Lung (tissue), 12 donors: Measurements from ENCODE around the gene ADGRV1. TPM values are rescaled to one million over a fixed set of nuclear protein-coding genes. Genes with fewer than 3 reads are reported as not detected.

Source experiments
- ATAC-seq: fragments of 200-7000 bp; cut with Tn5 transposase; one replicate; pipeline ENCODE4 v1.9.1; 2020; ENCODE audit warnings: moderate number of reproducible peaks; ENCODE audit not compliant: insufficient read depth, low FRiP score
- DNase-seq, 3 donors: peaks; one replicate each; pipeline ENCODE4 v3.0.0-alpha.2; 2013 to 2017
- H3K27ac ChIP-seq, 2 donors: one replicate each; pipeline ENCODE4 v1.5.1; 2013; ENCODE audit warnings: mild to moderate bottlenecking in 2 of 2, moderate library complexity in 2 of 2, control low read depth in 1 of 2, inconsistent platforms in 1 of 2, low read depth in 1 of 2, low read length in 1 of 2
- H3K27me3 ChIP-seq, 3 donors: one replicate each; pipeline ENCODE4 v1.5.1; 2013; ENCODE audit warnings: low read length in 2 of 3; ENCODE audit not compliant: control insufficient read depth in 3 of 3, insufficient read depth in 3 of 3
- H3K36me3 ChIP-seq, 4 donors: one replicate each; pipeline ENCODE4 v1.5.1; 2013; ENCODE audit warnings: low read length in 4 of 4, mild to moderate bottlenecking in 1 of 4, moderate library complexity in 1 of 4; ENCODE audit not compliant: control insufficient read depth in 4 of 4, insufficient read depth in 4 of 4
- H3K4me1 ChIP-seq, 5 donors: one replicate each; pipeline ENCODE4 v1.5.1; 2013; ENCODE audit warnings: low read length in 5 of 5, mild to moderate bottlenecking in 2 of 5, moderate library complexity in 1 of 5; ENCODE audit not compliant: control insufficient read depth in 5 of 5, insufficient read depth in 5 of 5
- H3K4me3 ChIP-seq: one replicate; pipeline ENCODE4 v1.5.1; 2013; ENCODE audit warnings: mild to moderate bottlenecking, control low read depth, moderate library complexity
- H3K9ac ChIP-seq, 2 donors: one replicate each; pipeline ENCODE4 v1.5.1; 2013; ENCODE audit warnings: low read length in 2 of 2, control low read depth in 1 of 2; ENCODE audit not compliant: insufficient read depth in 1 of 2
- H3K9me3 ChIP-seq, 4 donors: one replicate each; pipeline ENCODE4 v1.5.1; 2013; ENCODE audit warnings: low read length in 3 of 4, mild to moderate bottlenecking in 1 of 4, moderate library complexity in 1 of 4; ENCODE audit not compliant: control insufficient read depth in 4 of 4, insufficient read depth in 3 of 4
- CTCF ChIP-seq: IDR thresholded peaks from 2 replicates; pipeline ENCODE4 v1.5.1; 2012; ENCODE audit warnings: mild to moderate bottlenecking; ENCODE audit errors: control extremely low read depth, extremely low read depth
- WGBS, 2 donors: extraction: QIAGEN DNeasy Blood & Tissue Kit; methylation state at CpG; one replicate each; pipeline ENCODE4 v1.1.7; 2013; 5-methylcytosine and 5-hydroxymethylcytosine counted together
- polyA plus RNA-seq, 2 donors: library from polyadenylated mRNA; stranded (reverse); fragments of 200-250 nt; gene quantifications; one replicate each; pipeline ENCODE4 v1.2.1, GENCODE V29; 2013
- total RNA-seq, 2 donors: library from RNA; depleted of rRNA in 1 of 2; stranded (reverse); fragments of >200 nt in 1 of 2; gene quantifications; one replicate each; pipeline ENCODE4 v1.2.1, GENCODE V29; 2014 to 2021
- donor health status: control.
- donor health status: control.
- donor health status: Bipolar disorder and iron deficiency.
- donor health status: healthy.
- donor health status: DM: yes; HTN: yes; CAD: no.

ADGRV1 gene
- total and polyA plus RNA-seq, 4 donors: 3.6 to 66.2 (median 28.2) TPM

GRCh38 chr5:91159647-91160046 is 601.0 kb downstream of the ADGRV1 start:
- no peak for TF ChIP-seq CTCF
- DNase-seq (no peak), ATAC-seq (no peak)
- Histone ChIP-seq H3K27ac (no peak overlapping the region), H3K36me3 (no peaks in the 10 kb centered on the region), H3K4me1 (peaks cover 0 to 5% (median 0%) of the 10 kb centered on the region in 5 donors), H3K4me3 (no peak overlapping the region), H3K9ac (no peak overlapping the region), H3K27me3 (no peaks in the 10 kb centered on the region), H3K9me3 (no peaks in the 10 kb centered on the region)
- 93 to 96% methylated on average over 1 of the region's 1 CpG for WGBS, 2 donors

- no peak for TF ChIP-seq CTCF
- no peaks in the 10 kb centered on the region for H3K9me3 ChIP-seq
- DNase-seq: no peak
- ATAC-seq: no peak
- no peak overlapping the region for H3K4me3 ChIP-seq
- no peaks in the 10 kb centered on the region for H3K36me3 ChIP-seq
- H3K27me3 ChIP-seq: no peaks in the 10 kb centered on the region
- WGBS, 2 donors: 95 to 97% methylated on average over 5 of the region's 5 CpGs
- H3K4me1 ChIP-seq: peaks cover 0 to 5% (median 0%) of the 10 kb centered on the region in 5 donors
- H3K9ac ChIP-seq: no peak overlapping the region
- H3K27ac ChIP-seq: no peak overlapping the region
These were observed 602.2 kb downstream of the ADGRV1 start for GRCh38 chr5:91160714-91161285.

- ATAC-seq (peak; percentile 97), DNase-seq (peak; percentile 48 to 58 (median 53))
- H3K27ac ChIP-seq: peak overlapping the region; percentile 62 to 81
- no peaks in the 10 kb centered on the region for H3K27me3 ChIP-seq
- H3K4me3 ChIP-seq: no peak overlapping the region
- no peak for TF ChIP-seq CTCF
- no peaks in the 10 kb centered on the region for H3K9me3 ChIP-seq
- WGBS, 2 donors: 20 to 27% methylated on average over 6 of the region's 6 CpGs
- H3K4me1 ChIP-seq: peaks cover 0 to 5% (median 0%) of the 10 kb centered on the region in 5 donors
- no peak overlapping the region for H3K9ac ChIP-seq
- no peaks in the 10 kb centered on the region for H3K36me3 ChIP-seq
These were observed 604.2 kb downstream of the ADGRV1 start for GRCh38 chr5:91162534-91163381.
